OCI-LY1 (cell line): ENCODE results near the gene SERBP1.

Source experiments
- EZH2 ChIP-seq: fragments of 200-600 bp; sonication (generic), shearing (Covaris generic); IDR thresholded peaks from 2 replicates; pipeline ENCODE4 v1.8.0; 2017; ENCODE audit warnings: borderline replicate concordance, mixed run types, mild to moderate bottlenecking, antibody characterized with exemption, low read length, moderate library complexity, mixed read lengths
- TF ChIP-seq, protein P1 (sequence below): fragments of 200-600 bp; sonication (generic), shearing (Covaris generic); IDR thresholded peaks from 2 replicates; pipeline ENCODE4 v1.5.1; 2017; ENCODE audit warnings: mild to moderate bottlenecking, antibody characterized with exemption, low read length, moderate library complexity, mixed read lengths

GRCh38 chr1:67430358-67431155 lies at the start of gene SERBP1:
- TF ChIP-seq, protein P1, sequence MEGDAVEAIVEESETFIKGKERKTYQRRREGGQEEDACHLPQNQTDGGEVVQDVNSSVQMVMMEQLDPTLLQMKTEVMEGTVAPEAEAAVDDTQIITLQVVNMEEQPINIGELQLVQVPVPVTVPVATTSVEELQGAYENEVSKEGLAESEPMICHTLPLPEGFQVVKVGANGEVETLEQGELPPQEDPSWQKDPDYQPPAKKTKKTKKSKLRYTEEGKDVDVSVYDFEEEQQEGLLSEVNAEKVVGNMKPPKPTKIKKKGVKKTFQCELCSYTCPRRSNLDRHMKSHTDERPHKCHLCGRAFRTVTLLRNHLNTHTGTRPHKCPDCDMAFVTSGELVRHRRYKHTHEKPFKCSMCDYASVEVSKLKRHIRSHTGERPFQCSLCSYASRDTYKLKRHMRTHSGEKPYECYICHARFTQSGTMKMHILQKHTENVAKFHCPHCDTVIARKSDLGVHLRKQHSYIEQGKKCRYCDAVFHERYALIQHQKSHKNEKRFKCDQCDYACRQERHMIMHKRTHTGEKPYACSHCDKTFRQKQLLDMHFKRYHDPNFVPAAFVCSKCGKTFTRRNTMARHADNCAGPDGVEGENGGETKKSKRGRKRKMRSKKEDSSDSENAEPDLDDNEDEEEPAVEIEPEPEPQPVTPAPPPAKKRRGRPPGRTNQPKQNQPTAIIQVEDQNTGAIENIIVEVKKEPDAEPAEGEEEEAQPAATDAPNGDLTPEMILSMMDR: no peak
- no peak for TF ChIP-seq EZH2
